H1 (cell line): ENCODE results near the gene GTPBP6. TPM values are rescaled to one million over a fixed set of nuclear protein-coding genes. Genes with fewer than 3 reads are reported as not detected.
A peak's percentile ranks its signal among the peaks of the same experiment; 100 is the strongest.

Experiments used
- KDM1A ChIP-seq: fragments of 200-600, 300-600 bp; sonication (generic); IDR thresholded peaks from 2 replicates; pipeline ENCODE4 v1.7.1; 2016; ENCODE audit warnings: mild to moderate bottlenecking, low read length, borderline replicate concordance
- POLR2AphosphoS5 ChIP-seq: IDR thresholded peaks from 2 replicates; pipeline ENCODE4 v1.6.1; 2011; ENCODE audit warnings: low read depth, low read length
- RAD21 ChIP-seq, 2 experiments: IDR thresholded peaks in 1 of 2; conservative IDR thresholded peaks in 1 of 2; 2 replicates each; pipeline ENCODE4 v1.6.1; 2011; ENCODE audit warnings: low read depth in 2 of 2, low read length in 2 of 2, improper control_type of control experiment in 1 of 2, inconsistent platforms in 1 of 2, mild to moderate bottlenecking in 1 of 2, moderate library complexity in 1 of 2
- RNF2 ChIP-seq: fragments of 200-900, 300-1000 bp; sonication (generic); IDR thresholded peaks from 2 replicates; pipeline ENCODE4 v1.7.1; 2016; ENCODE audit warnings: borderline replicate concordance, low read depth, mild to moderate bottlenecking, antibody characterized with exemption, low read length; ENCODE audit not compliant: poor library complexity, severe bottlenecking; ENCODE audit errors: missing control alignments
- SRF ChIP-seq: IDR thresholded peaks from 2 replicates; pipeline ENCODE4 v1.6.1; 2011; ENCODE audit warnings: mild to moderate bottlenecking, low read depth, low read length, moderate library complexity
- TBP ChIP-seq: IDR thresholded peaks from 2 replicates; pipeline ENCODE4 v1.6.1; 2011; ENCODE audit warnings: low read depth, low read length, improper control_type of control experiment
- polyA plus RNA-seq, 7 experiments: library from polyadenylated mRNA; depleted of rRNA in 3 of 7; stranded (reverse) in 5 of 7; unstranded in 2 of 7; fragments of >200 nt in 5 of 7; fragments of 200-250 nt in 2 of 7; gene quantifications; 1 replicate in 5 of 7; 2 replicates in 1 of 7; 4 replicates in 1 of 7; pipeline versions ENCODE4 v1.2.1 to v1.2.3, GENCODE V29; 2011 to 2013; ENCODE audit warnings: missing spikeins in 2 of 7, mixed read lengths in 2 of 7
- total RNA-seq: library from RNA; stranded (reverse); fragmentation: NEBNext Ultra II Directional; extraction: Animal tissue kit (Norgen Biotek cat#: 25700); gene quantifications from 2 replicates; pipeline ENCODE4 v1.2.1, GENCODE V29; 2021
- TF ChIP-seq, protein P1 (sequence below): fragments of 300-600 bp; sonication (generic); IDR thresholded peaks from 2 replicates; pipeline ENCODE4 v1.7.1; 2012; ENCODE audit warnings: low read length, moderate library complexity, mild to moderate bottlenecking, inconsistent platforms; ENCODE audit not compliant: insufficient replicate concordance
- TF ChIP-seq, protein P2 (sequence below): IDR thresholded peaks from 2 replicates; pipeline ENCODE4 v1.6.1; 2012; ENCODE audit warnings: inconsistent platforms

Gene GTPBP6
- total and polyA plus RNA-seq, 2 of the 8 experiments (the other 6 are each of a cell fraction or from before 2014, with no cell fraction given) = 33.9 to 57.1 TPM

DNA sequence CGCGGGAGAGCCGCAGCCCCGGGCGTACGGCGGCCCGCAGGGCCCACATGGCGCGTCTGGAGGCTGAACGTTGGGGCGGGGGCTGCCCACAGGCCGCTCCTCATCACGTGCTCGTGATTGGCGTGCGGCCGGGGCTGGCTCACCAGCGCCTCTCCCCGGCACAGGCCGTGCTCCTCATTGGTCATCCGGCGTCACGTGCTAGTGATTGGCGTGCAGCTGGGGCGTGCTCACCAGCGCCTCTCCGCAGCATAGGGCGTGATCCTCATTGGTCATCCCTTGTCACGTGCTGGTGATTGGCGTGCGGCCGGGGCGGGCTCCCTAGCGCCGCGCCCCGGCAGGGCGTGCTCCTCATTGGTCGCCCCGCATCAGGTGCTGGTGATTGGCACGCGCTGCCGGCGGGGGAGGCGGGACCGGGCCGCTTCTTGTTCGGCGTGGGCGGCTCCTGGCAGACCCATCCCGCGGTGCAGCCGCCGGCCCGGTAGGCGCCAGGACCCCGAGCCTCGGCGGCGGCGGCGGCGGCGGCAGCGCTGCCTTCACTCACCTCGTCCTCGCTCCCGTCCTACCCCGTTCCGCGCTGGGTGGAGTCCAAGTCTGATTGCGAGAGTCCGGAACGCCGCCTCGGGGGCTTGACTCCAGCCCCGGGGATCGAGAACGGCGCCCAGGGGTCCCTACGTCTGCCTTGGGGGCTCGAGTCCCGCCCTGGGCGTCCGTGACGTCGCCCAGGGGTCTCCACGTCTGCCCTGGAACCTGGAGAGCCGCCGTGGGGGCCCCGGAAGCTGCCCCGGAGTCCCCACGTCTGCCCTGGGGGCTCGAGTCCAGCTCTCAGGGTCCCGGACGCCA lies at the start of gene GTPBP6 (continued):
- TF ChIP-seq, protein P1, sequence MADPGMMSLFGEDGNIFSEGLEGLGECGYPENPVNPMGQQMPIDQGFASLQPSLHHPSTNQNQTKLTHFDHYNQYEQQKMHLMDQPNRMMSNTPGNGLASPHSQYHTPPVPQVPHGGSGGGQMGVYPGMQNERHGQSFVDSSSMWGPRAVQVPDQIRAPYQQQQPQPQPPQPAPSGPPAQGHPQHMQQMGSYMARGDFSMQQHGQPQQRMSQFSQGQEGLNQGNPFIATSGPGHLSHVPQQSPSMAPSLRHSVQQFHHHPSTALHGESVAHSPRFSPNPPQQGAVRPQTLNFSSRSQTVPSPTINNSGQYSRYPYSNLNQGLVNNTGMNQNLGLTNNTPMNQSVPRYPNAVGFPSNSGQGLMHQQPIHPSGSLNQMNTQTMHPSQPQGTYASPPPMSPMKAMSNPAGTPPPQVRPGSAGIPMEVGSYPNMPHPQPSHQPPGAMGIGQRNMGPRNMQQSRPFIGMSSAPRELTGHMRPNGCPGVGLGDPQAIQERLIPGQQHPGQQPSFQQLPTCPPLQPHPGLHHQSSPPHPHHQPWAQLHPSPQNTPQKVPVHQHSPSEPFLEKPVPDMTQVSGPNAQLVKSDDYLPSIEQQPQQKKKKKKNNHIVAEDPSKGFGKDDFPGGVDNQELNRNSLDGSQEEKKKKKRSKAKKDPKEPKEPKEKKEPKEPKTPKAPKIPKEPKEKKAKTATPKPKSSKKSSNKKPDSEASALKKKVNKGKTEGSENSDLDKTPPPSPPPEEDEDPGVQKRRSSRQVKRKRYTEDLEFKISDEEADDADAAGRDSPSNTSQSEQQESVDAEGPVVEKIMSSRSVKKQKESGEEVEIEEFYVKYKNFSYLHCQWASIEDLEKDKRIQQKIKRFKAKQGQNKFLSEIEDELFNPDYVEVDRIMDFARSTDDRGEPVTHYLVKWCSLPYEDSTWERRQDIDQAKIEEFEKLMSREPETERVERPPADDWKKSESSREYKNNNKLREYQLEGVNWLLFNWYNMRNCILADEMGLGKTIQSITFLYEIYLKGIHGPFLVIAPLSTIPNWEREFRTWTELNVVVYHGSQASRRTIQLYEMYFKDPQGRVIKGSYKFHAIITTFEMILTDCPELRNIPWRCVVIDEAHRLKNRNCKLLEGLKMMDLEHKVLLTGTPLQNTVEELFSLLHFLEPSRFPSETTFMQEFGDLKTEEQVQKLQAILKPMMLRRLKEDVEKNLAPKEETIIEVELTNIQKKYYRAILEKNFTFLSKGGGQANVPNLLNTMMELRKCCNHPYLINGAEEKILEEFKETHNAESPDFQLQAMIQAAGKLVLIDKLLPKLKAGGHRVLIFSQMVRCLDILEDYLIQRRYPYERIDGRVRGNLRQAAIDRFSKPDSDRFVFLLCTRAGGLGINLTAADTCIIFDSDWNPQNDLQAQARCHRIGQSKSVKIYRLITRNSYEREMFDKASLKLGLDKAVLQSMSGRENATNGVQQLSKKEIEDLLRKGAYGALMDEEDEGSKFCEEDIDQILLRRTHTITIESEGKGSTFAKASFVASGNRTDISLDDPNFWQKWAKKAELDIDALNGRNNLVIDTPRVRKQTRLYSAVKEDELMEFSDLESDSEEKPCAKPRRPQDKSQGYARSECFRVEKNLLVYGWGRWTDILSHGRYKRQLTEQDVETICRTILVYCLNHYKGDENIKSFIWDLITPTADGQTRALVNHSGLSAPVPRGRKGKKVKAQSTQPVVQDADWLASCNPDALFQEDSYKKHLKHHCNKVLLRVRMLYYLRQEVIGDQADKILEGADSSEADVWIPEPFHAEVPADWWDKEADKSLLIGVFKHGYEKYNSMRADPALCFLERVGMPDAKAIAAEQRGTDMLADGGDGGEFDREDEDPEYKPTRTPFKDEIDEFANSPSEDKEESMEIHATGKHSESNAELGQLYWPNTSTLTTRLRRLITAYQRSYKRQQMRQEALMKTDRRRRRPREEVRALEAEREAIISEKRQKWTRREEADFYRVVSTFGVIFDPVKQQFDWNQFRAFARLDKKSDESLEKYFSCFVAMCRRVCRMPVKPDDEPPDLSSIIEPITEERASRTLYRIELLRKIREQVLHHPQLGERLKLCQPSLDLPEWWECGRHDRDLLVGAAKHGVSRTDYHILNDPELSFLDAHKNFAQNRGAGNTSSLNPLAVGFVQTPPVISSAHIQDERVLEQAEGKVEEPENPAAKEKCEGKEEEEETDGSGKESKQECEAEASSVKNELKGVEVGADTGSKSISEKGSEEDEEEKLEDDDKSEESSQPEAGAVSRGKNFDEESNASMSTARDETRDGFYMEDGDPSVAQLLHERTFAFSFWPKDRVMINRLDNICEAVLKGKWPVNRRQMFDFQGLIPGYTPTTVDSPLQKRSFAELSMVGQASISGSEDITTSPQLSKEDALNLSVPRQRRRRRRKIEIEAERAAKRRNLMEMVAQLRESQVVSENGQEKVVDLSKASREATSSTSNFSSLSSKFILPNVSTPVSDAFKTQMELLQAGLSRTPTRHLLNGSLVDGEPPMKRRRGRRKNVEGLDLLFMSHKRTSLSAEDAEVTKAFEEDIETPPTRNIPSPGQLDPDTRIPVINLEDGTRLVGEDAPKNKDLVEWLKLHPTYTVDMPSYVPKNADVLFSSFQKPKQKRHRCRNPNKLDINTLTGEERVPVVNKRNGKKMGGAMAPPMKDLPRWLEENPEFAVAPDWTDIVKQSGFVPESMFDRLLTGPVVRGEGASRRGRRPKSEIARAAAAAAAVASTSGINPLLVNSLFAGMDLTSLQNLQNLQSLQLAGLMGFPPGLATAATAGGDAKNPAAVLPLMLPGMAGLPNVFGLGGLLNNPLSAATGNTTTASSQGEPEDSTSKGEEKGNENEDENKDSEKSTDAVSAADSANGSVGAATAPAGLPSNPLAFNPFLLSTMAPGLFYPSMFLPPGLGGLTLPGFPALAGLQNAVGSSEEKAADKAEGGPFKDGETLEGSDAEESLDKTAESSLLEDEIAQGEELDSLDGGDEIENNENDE = no peak
- TF ChIP-seq KDM1A = no peak
- TF ChIP-seq, protein P2, sequence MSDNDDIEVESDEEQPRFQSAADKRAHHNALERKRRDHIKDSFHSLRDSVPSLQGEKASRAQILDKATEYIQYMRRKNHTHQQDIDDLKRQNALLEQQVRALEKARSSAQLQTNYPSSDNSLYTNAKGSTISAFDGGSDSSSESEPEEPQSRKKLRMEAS = peak; percentile 70; the same call in 1 of the 2 replicates
- TF ChIP-seq POLR2AphosphoS5 = peak; percentile 80; the same call in 1 of the 2 replicates
- no peak for TF ChIP-seq SRF
- TF ChIP-seq RAD21 (IDR thresholded peaks at IDR 0.05 in 1 of 2, conservative IDR thresholded peaks at IDR 0.05 in 1 of 2; ENCODE audit: low read depth in 2 of 2, low read length in 2 of 2) = no peak
- TF ChIP-seq TBP = 0 out of 2 replicates have a peak, but pooled peaks have one; percentile 37
- no peak for TF ChIP-seq RNF2
